GM21360 (cell line): ENCODE results near the gene TBC1D5.
"Not testable (repeated sequence)": the region's sequence is repeated elsewhere in the genome, so short reads cannot be mapped to it uniquely, and the experiment has no call there.

ENCODE experiments used
- ATAC-seq: cut with Tn5 transposase; IDR thresholded peaks from one replicate; pipeline ENCODE4 v1.9.1; 2021; ENCODE audit warnings: mild to moderate bottlenecking, moderate library complexity; ENCODE audit not compliant: unreplicated experiment

The TBC1D5 gene, protein sequence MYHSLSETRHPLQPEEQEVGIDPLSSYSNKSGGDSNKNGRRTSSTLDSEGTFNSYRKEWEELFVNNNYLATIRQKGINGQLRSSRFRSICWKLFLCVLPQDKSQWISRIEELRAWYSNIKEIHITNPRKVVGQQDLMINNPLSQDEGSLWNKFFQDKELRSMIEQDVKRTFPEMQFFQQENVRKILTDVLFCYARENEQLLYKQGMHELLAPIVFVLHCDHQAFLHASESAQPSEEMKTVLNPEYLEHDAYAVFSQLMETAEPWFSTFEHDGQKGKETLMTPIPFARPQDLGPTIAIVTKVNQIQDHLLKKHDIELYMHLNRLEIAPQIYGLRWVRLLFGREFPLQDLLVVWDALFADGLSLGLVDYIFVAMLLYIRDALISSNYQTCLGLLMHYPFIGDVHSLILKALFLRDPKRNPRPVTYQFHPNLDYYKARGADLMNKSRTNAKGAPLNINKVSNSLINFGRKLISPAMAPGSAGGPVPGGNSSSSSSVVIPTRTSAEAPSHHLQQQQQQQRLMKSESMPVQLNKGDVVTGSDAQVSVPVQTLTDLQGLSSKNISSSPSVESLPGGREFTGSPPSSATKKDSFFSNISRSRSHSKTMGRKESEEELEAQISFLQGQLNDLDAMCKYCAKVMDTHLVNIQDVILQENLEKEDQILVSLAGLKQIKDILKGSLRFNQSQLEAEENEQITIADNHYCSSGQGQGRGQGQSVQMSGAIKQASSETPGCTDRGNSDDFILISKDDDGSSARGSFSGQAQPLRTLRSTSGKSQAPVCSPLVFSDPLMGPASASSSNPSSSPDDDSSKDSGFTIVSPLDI

DNA sequence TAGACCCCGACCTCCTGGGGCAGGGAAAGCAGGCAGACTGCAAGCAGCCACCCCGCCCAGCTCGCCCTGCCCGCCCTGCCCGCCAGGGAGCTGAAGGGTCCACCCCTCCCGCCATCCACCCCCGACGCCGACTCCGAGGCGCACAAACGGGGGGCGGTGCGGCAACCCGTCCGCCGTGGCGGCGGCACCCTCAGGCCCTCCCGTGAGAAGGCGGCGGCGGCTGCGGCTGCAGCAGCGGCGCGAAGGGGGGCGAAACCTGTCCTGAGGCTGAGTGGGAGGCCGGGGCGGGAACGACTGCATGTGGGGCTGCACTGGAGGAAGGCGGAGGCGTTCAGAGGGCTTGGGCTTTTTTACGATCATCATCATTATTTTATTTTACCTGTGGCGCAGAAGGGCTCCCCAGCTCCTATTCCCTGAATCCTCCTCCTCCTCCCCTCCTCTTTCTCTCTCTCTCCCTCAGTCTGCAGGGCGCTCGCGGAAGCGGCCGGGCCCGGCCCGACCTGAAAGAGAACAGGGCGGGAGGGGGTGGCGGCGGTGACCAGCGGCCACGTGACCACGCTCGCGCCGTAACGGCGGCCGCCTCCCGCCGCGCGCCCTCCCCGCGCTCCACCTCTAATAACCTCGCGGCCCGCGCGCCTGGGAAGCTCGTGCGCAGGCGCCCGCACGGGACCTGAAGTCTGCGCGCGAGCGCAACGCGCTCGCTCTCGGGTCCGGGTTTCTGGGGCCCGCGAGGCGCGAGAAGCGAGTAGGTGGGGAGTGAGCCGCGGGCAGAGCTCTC lies at the start of gene TBC1D5:
Gene TBC1D5, minus strand, starts transcription at position 530 of the 778 bp plus-strand sequence. CDS start 234,061 bp downstream, outside the sequence.
- peak; percentile 77 for ATAC-seq

DNA sequence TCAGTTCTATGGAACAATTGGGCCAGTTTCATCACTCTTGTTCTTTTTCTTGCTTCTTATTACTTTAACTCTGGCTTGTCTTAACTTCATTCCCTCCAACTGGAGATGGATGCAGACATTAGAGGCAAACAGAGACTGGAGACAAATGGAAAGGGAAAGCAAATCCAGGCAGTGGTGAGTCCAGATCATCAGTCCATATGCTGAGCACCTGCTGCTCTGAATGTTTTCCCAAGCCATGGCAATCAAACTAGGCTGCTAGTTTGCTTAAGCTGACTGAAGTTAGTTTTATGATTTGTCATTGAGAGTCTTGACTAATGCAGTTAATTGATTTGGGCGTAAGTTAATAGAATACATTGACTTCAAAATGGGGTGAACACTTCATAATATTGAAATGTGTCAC lies 41.0 kb upstream of the TBC1D5 start:
- no peak for ATAC-seq

DNA sequence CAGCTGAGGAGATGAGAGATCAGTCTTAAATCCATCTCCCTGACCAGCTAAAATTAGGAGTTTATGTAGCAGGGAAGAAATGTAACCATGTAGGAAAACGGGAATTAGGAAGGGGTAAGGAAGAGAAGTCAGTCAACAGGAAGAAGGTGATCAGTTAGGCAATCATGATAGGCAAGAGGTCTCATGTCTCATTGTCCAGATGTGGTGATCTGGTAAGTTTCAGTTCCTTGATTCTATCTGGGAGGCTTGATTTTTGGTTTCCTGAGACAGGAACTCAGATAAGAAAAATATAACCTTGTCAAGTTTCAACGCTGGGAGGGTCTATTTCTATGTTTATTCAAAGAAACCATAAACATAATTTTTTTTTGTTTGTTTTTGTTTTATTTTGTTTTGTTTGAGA lies 40.3 kb upstream of the TBC1D5 start:
- ATAC-seq, result no peak

DNA sequence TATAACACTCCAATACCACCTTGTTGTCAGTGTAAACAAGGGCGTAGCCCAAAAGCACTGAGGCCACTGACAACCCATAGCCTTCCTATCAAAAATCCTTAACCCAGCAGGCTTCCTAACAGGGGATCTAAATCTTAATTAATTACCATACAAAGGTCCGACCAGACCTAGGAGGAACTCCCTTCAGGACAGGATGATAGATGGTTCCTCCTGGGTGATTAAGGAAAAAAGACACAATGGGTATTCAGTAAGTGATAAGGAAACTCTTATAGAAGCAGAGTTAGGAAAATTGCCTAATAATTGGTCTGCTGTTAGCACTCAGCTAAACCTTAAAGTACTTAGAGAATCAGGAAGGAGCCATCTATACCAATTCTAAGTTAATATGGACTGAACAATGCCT lies 37.9 kb upstream of the TBC1D5 start:
- ATAC-seq, result not testable (repeated sequence)

DNA sequence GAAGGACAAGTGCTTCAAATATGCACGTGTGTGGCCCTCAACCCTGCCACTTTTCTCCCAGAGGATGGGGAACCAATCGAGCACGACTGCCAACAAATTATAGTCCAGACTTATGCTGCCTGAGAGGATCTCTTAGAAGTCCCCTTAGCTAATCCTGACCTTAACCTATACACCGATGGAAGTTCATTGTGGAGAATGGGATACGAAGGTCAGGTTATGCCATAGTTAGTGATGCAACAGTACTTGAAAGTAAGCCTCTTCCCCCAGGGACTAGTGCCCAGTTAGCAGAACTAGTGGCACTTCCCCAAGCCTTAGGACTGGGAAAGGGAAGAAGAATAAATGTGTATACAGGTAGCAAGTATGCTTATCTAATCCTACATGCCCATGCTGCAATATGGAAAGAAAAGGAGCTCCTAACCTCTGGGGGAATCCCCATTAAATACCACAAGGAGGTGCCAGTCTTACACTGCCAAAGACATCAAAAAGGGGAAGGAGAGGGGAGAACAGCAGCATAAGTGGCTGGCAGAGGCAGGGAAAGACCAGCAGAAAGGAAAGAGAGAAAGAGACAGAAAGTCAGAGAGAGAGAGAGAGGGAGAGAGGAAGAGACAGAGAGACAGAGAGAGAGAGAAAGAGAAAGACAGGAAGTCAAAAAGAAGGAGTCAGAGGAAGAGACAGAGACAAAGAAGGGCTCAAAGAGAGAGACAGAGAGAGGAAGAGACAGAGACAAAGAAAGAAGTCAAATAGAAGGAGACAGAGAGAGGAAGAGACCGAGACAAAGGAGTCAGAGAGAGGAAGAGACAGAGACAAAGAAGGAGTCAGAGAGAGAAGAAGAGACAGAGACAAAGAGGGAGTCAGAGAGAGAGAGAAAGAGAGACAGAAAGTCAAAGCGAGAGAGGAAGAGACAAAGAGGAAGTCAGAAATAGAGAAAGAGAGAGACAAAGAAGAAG lies 37.1 kb upstream of the TBC1D5 start:
- not testable (repeated sequence) for ATAC-seq

DNA sequence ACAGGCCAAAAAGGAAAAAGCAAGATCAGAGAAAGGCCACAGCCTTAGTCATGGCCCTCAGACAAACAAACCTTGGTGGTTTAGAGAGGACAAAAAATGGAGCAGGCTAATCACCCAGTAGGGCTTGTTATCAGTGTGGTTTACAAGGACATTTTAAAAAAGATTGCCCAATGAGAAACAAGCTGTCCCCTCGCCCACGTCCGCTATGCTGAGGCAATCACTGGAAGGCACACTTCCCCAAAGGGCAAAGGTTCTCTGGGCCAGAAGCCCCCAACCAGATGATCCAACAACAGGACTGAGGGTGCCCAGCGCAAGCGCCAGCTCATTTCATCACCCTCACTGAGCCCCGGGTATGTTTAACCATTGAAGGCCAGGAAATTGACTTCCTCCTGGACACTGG lies 34.9 kb upstream of the TBC1D5 start:
- ATAC-seq, result not testable (repeated sequence)

DNA sequence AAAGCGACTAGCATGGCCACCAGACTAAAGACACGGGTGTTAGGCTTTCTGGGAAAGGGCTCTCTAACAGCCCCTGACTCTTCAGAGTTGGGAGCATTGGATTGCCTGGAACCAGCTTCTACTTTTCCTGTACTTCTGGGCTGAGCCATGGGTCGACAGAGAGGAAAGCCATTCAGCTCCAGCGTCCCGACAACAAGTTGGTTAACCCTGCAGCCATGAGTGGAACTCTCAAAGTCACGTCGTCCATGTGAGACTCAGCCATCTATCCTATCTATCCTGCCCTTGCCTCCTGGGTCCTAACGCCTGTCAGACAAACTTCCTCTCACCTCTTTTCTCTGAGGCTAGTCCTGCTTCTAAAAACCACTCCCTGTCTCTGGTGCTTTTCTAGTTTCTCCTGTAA lies 32.6 kb upstream of the TBC1D5 start:
- no peak for ATAC-seq

DNA sequence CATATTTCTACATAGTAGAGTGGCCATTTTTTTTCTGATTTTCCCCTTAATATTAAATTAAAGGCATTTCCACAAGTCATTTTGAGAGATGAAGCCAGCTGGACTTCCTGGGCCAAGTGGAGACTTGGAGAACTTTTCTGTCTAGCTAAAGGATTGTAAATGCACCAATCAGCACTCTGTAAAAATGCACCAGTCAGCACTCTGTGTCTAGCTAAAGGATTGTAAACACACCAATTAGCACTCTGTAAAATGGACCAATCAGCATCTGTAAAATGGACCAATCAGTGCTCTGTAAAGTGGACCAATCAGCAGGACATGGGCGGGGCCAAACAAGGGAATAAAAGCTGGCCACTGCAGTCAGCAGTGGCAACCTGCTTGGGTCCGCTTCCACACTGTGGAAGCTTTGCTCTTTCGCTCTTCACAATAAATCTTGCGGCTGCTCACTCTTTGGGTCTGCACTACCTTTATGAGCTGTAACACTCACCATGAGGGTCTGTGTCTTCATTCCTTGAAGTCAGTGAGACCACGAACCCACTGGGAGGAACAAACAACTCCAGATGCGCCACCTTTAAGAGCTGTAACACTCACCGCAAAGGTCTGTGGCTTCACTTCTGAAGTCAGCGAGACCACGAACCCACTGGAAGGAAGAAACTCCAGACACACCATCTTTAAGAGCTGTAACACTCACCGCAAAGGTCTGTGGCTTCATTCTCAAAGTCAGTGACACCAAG lies 31.9 kb upstream of the TBC1D5 start:
- ATAC-seq, result not testable (repeated sequence)

DNA sequence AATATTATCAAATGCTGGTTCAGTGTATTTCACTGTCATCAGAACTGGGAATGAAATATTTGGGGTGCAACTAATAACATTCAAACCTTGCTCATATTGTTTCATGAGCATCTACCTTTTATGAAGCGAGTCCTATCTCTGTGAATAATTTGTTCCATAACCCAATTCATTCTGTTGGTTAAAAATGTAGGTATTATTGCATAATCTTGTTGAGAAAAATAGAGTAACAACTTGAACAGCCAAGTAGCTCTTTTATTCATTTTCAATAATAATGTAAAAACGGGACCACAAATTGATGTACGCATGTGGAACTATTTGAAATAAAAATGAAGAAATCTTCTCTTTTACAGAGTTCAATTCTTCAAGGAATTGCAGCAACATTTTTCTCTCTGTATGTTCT lies 30.1 kb upstream of the TBC1D5 start:
- no peak for ATAC-seq

DNA sequence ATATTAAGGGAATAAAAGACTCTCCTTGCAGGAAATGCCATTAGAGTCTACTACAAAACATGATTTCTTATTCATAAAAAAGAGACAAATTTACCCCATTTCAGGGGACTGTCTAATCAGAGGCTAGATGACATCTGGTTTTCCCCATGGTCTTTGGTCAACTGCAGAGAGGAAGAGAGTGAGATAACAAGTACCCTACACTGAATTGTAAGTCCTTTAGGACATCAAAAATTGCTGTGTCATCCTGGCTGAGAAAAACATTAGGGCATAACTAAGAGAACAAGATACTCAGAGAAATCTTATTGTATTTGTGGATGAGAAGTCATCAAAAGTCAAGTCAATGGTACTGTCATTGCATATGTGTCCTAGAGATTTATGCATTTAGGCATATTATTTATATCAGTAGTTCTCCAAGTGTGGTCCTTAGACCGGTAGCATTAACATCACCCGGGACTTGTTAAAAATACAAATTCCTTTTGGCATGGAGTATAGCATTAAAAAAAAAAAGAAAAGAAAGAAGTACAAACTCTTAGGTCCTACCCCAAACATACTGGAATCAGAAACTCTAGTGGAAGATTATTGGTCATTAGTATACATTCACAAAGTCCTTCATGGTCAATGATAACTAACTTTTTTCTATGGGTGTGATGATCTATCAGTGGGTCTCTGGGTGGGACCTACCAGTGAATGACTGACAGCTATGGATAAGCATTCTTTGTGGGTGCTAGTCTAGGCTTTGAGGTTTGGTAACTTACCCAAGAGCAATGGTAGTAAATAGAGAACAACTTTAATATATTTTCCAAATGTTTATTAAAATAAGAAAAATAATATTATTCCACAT lies 29.0 kb upstream of the TBC1D5 start:
- ATAC-seq, result no peak

DNA sequence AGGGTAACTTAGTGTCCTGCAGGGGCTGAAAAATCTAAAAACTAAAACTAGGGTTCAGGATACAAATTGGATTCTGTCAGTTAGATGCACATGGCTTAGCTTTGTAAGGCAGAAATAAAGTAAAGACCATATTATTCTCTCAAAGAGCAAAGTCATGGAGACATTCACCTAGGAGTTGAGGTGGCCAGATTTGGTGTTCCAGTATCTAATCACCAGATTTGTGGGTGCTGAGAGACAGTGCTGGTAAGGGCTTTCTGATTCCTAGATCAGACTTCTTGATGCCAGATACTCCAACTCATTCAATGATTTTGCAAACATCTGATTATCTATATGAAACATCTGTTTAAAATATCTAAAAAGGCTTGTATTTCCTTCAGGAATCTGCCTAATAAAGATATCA lies 28.3 kb upstream of the TBC1D5 start:
- ATAC-seq, result no peak

DNA sequence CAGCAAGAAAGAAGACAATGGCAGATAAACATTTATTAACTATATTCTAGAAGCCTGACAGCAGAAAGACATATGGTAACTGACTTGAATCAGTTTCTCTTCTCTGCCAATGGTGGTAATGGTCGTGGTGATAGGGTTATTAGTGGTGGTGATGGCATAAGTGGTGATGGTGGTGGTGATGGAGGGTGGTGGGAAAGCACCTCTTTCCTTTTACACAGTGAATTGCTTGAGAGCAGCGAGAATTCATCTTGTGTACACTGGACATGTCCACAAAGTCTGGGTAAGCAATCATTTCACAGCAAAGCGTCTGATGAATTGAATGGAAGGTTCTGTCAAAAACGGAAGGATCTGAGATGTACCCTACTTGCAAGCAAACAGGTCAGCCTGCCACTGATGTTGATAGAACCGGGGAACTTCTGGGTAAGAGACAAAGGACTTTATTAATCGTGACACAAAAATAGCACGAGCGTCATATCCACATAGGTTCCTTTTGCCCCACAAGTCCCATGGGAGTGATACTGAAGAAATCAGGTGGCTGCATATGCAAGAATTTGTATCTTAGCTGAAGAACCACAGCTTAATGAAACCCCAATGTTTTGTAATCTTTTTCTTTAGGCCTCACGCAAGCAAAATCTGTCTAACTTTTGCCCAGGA lies 23.5 kb upstream of the TBC1D5 start:
- peak; percentile 89 for ATAC-seq

DNA sequence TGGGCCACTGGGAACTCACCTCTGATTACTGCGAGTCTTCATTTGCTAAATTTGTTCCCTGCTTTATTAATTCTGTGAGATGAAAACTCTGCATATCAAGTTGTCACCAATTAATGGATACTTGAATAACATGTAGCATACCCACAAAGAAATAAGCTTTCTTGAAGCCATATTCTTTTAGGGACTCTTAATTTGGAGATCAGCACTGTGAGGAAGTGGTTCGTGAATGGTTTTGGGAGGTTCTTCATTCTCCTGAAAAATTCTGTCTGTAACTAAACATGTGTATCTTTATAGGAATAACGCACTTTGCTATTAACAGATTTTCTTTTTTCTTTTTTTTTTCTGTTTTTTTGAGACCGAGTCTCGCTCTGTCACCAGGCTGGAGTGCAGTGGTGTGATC lies 19.1 kb upstream of the TBC1D5 start:
- ATAC-seq, result no peak

DNA sequence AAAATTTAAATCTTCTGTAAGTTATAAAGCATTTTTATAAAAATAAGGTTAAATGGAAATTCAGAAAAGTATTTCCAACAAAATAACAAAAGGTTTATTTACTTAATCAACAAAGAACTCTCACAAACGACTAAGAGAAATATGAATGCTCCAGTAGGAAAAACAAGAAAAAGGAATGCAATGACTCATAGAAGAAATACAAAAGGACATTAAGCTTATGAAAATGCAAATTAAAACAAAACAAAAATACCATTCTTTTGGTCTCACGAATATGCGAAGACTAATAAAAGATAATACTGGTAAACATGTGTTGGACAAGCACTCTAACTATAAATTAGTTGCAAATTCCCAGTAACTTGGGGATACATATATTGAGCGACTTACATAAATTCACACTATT lies 17.5 kb upstream of the TBC1D5 start:
- no peak for ATAC-seq

DNA sequence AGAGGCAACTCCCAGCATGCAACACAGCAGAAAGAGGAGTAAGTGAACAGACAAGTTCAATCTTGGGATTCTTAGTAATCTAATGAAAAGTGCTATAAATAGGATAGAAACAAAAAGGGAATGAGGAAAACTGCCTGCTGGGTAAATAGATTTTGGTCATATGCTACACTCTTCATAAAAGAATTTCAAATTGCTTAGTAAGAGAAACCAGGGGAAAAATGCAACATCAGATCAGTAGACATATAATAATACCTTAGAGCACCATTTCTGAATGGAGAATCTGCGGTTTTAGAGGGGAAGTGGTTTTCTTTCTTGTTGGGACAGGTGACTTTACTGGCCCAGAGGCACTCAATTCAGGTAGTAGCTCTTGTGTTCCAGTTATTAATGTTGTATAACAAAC lies 13.4 kb upstream of the TBC1D5 start:
- ATAC-seq, result no peak

DNA sequence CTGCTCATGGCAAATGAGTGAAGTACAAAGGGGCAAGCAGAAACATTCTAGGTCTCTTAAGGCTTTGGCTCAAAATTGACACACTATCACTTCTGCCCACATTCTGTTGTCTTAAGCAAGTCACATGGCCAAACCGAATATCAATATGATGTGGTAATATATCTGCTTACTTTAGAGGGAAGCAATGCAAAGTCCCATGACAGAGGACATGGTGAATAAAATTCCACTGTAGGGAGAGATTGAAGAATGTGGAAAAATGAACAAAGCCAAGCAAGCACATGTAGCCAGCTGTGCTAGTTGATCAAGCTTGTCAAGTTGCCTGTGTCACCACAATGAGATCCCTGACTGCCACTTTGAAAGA lies 11.2 kb upstream of the TBC1D5 start:
- no peak for ATAC-seq

DNA sequence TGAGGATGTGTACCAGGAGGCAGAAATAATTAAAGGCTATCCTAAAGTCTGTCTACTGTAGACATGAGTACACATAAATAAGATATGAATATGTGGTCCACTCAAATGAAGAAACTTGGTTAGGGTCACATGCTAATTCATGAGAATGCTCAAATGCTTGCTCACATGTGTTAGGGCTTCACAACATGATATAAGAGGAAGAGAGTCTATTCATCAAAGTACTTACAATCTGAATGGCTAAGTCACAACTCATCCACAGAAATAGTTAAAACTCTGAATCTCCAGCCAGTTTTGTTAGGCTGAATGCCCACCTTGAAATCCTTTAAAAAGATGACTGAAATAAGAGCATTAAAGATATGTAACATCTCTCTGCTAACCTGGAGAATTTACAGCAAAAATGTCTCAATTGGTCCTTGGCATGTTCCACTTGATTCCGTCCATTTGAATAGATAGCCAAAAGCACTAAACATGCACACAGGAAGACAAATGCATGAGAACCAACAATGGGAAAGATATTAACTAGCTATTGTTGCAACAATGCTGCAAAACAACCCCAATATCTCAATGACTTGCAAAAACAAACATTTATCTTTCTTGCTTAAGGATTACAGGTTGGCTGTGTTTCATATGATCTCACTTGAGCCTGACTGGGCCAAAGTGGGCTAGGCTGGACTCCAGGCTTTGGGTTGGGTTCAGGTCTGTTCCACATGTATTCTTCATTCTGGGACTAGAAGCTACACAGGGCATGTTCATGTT lies 10.6 kb upstream of the TBC1D5 start:
- no peak for ATAC-seq

DNA sequence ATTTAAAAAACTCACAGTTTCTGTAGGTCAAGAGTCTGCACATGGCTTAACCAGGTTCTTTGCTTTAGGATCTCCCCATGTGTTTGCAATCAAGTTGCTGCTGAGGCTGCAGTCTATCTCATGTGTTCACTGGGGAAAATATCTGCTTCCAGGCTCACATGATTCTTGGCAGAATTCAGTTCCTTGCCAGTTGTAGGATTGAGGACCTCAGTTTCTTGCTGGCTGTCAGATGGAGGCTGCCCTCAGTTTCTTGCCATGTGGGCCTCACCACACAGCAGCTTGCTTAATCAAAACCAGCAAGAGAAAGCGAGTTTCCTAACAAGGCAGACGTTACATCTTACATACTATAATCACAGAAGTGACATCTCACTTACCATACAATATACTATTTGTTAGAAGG lies 10.0 kb upstream of the TBC1D5 start:
- ATAC-seq, result no peak
